Measurements from ENCODE around the gene GZMM. TPM values are rescaled to one million over a fixed set of nuclear protein-coding genes. Genes with fewer than 3 reads are reported as not detected.

Gene GZMM
- total and polyA plus RNA-seq, 7 donors = 0.49 to 11.2 TPM; not detected in 5

GRCh38 chr19:510606-511100 lies 33.2 kb upstream of the GZMM start:
- DNase-seq = peak; percentile 88
- Histone ChIP-seq H3K4me1 (peaks cover 0 to 42% (median 35%) of the 10 kb centered on the region in 4 donors), H3K4me3 (peak overlapping the region in 3 of 4 donors; percentile 3 to 19 (median 4)), H3K27me3 (no peaks in the 10 kb centered on the region), H3K36me3 (peaks cover 0 to 11% (median 0%) of the 10 kb centered on the region in 4 donors), H3K9me3 (no peaks in the 10 kb centered on the region), H3K27ac (peak overlapping the region; percentile 43 to 75 (median 62))
- intact Hi-C loops (cut with DNase I) = no loop called here
- 5 to 7% methylated on average over 21 of the region's 21 CpGs for WGBS, 2 donors
- TF ChIP-seq POLR2A (IDR thresholded peaks at IDR 0.05) = no peak
- TF ChIP-seq, protein P1, sequence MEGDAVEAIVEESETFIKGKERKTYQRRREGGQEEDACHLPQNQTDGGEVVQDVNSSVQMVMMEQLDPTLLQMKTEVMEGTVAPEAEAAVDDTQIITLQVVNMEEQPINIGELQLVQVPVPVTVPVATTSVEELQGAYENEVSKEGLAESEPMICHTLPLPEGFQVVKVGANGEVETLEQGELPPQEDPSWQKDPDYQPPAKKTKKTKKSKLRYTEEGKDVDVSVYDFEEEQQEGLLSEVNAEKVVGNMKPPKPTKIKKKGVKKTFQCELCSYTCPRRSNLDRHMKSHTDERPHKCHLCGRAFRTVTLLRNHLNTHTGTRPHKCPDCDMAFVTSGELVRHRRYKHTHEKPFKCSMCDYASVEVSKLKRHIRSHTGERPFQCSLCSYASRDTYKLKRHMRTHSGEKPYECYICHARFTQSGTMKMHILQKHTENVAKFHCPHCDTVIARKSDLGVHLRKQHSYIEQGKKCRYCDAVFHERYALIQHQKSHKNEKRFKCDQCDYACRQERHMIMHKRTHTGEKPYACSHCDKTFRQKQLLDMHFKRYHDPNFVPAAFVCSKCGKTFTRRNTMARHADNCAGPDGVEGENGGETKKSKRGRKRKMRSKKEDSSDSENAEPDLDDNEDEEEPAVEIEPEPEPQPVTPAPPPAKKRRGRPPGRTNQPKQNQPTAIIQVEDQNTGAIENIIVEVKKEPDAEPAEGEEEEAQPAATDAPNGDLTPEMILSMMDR (IDR thresholded peaks at IDR 0.05) = peak; percentile 82 to 90 (median 86)

DNA sequence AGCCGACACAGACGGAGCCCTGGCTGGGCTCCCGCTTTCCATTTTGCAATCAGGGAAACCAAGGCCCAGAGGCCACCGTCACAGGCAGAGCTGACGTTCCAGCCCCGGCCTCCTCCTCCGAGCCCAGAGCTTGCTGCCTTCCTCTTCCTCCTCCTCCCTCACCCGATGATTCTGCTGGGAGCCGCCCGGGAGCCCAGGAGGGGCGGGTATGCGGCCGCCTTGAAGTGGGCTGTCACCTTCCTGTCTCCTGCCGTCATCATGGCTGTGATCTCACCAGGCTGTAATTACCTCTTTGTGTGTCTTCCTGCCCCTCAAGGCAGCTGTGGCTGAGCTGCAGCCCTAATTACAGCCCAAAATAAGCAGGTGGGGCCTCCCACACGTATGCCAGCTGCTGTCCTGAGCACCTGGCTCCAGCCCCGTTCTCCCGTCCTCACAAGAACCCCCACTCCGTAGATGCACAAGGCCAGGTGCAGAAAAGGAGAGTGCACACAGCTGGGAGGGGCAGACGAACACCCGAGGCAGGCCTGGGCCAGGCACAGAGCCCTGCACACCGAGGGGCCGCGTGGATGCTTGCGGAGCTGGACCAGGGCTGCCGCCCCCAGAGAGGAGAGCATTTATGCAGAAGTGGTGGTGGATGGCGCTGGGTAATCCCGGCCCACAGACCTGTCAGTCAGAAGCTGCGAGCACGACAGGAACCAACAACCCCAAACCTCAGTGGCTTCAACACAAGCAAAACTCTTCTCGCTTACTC lies 32.6 kb upstream of the GZMM start:
- peak overlapping the region; percentile 43 to 75 (median 62) for H3K27ac ChIP-seq

DNA sequence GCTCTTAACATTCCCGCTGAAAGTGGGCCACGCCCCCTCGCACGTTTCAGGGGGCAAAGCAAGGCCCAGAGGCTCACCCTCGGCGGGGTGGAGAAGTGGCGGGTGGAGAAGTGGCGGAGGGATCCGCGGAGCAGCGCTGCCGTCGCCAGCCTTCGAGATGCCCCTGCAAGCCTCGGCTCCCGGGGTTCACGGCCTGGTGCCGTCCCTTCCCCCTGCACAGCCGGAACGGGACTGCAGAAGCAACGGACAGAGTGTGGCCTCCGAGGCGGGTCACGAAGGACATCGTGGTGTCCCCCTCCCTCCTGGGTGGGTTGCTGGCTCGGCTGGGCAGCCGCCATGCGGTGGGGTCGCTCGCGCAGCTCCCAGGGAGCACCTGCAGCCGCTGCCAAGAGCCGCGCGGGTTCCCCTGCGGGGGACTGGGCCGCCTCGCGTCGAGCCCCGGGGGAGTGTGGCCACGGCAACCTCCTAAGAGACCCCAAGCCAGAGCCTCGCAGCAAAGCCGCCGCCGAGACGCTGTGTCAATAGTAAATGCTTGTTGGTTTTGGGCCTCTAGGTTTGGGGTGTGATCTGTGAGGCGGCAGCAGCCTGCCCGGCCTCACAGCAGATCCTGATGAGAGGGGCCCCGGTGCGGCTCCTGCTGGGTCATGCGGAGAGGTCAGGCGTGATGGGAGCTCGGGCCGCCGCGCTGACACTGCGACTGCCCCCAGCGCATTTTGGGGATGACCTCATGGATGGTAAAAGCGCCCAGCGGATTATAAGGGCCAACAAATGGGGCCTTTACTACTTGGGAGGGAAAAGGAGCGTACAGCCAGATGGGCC lies 31.1 kb upstream of the GZMM start:
- intact Hi-C loops (cut with DNase I) = no loop called here
- no peak for DNase-seq
- TF ChIP-seq, protein P1 (IDR thresholded peaks at IDR 0.05) = no peak
- TF ChIP-seq EP300 (IDR thresholded peaks at IDR 0.05) (no peak), POLR2AphosphoS5 (IDR thresholded peaks at IDR 0.05) (no peak), POLR2A (IDR thresholded peaks at IDR 0.05) (no peak)
- Histone ChIP-seq H3K36me3 (peaks cover 0 to 11% (median 0%) of the 10 kb centered on the region in 4 donors), H3K4me1 (peaks cover 0 to 36% (median 29%) of the 10 kb centered on the region in 4 donors), H3K9me3 (no peaks in the 10 kb centered on the region), H3K27me3 (no peaks in the 10 kb centered on the region), H3K4me3 (no peak overlapping the region), H3K27ac (no peak overlapping the region)
- 14 to 48% methylated on average over 62 of the region's 62 CpGs for WGBS, 2 donors

More for the DNA sequence above, 32.6 kb upstream of the GZMM start:
- peaks cover 0 to 11% (median 0%) of the 10 kb centered on the region in 4 donors for H3K36me3 ChIP-seq
- H3K27me3 ChIP-seq = no peaks in the 10 kb centered on the region
- peak overlapping the region in 3 of 4 donors; percentile 3 to 19 (median 4) for H3K4me3 ChIP-seq
- DNase-seq = peak; percentile 86
- WGBS, 2 donors = 10 to 17% methylated on average over 30 of the region's 30 CpGs
- intact Hi-C loops (cut with DNase I) = no loop called here
- peaks cover 0 to 40% (median 33%) of the 10 kb centered on the region in 4 donors for H3K4me1 ChIP-seq
- H3K9me3 ChIP-seq = no peaks in the 10 kb centered on the region
- TF ChIP-seq POLR2A (IDR thresholded peaks at IDR 0.05) = no peak
- TF ChIP-seq POLR2AphosphoS5 (IDR thresholded peaks at IDR 0.05) = peak in 1 of 4 donors; percentile 36

- TF ChIP-seq POLR2AphosphoS5 (IDR thresholded peaks at IDR 0.05) (no peak), EP300 (IDR thresholded peaks at IDR 0.05) (no peak), POLR2A (IDR thresholded peaks at IDR 0.05) (no peak)
- TF ChIP-seq, protein P1 (IDR thresholded peaks at IDR 0.05) = no peak
- no peaks in the 10 kb centered on the region for H3K27me3 ChIP-seq
- no peaks in the 10 kb centered on the region for H3K9me3 ChIP-seq
- no peak overlapping the region for H3K4me3 ChIP-seq
- 54 to 81% methylated on average over 10 of the region's 10 CpGs for WGBS, 2 donors
- DNase-seq = no peak
- intact Hi-C loops (cut with DNase I) = no loop called here
- H3K4me1 ChIP-seq = peaks cover 0 to 28% (median 23%) of the 10 kb centered on the region in 4 donors
- peaks cover 0 to 11% (median 0%) of the 10 kb centered on the region in 4 donors for H3K36me3 ChIP-seq
- H3K27ac ChIP-seq = no peak overlapping the region
Measured at GRCh38 chr19:513368-514165, 30.3 kb upstream of the GZMM start.
